WTC11 (cell line): ENCODE measurements around the gene PYM1. TPM values are rescaled to one million over a fixed set of nuclear protein-coding genes. Genes with fewer than 3 reads are reported as not detected.
A peak's percentile ranks its signal among the peaks of the same experiment; 100 is the strongest.

Experiments used
- ATAC-seq: fragments of 200-7000 bp; cut with Tn5 transposase; 2 replicates; pipeline ENCODE4 v1.10.0; 2021; ENCODE audit warnings: mild to moderate bottlenecking, moderate library complexity
- CTCF ChIA-PET: fragments of 300-600 bp; sonication (Branson Sonifier 250); formaldehyde crosslinking; loops from one replicate; lab custom pipeline; 2021; ENCODE audit warnings: antibody characterized with exemption; lab: Charles Lee
- POLR2A ChIA-PET: fragments of 350-600 bp; sonication (Branson Sonifier 250); formaldehyde crosslinking; loops from one replicate; lab custom pipeline; 2021; ENCODE audit warnings: antibody characterized with exemption; lab: Charles Lee
- DNase-seq: peaks from one replicate; pipeline ENCODE4 v3.0.0; 2021; ENCODE audit warnings: low spot score
- H3K27ac Mint-ChIP-seq: 2 replicates; pipeline ENCODE4 v1.8.0; 2021; ENCODE audit warnings: mixed read lengths
- H3K27me3 Mint-ChIP-seq: 2 replicates; pipeline ENCODE4 v1.8.0; 2021; ENCODE audit warnings: low read depth, mild to moderate bottlenecking, moderate library complexity, mixed read lengths
- H3K36me3 Mint-ChIP-seq: 2 replicates; pipeline ENCODE4 v1.8.0; 2021; ENCODE audit warnings: mixed read lengths
- H3K4me1 Mint-ChIP-seq: 2 replicates; pipeline ENCODE4 v1.8.0; 2022; ENCODE audit warnings: mixed read lengths
- H3K4me3 Mint-ChIP-seq: 2 replicates; pipeline ENCODE4 v1.8.0; 2021; ENCODE audit warnings: mild to moderate bottlenecking, moderate library complexity, mixed read lengths
- H3K9me3 Mint-ChIP-seq: 2 replicates; pipeline ENCODE4 v1.8.0; 2021; ENCODE audit warnings: mixed read lengths
- AFF4 ChIP-seq: sonication (generic); formaldehyde crosslinking; IDR thresholded peaks from 2 replicates; pipeline ENCODE4 v1.8.1; 2023; ENCODE audit warnings: mild to moderate bottlenecking, missing genetic modification reagents, borderline replicate concordance
- ATF3 ChIP-seq: sonication (generic); formaldehyde crosslinking; conservative IDR thresholded peaks from 2 replicates; pipeline ENCODE4 v1.8.1; 2022; ENCODE audit warnings: mild to moderate bottlenecking, missing genetic modification reagents
- CREB1 ChIP-seq: sonication (generic); formaldehyde crosslinking; IDR thresholded peaks from 2 replicates; pipeline ENCODE4 v1.8.0; 2023; ENCODE audit warnings: mild to moderate bottlenecking, missing genetic modification reagents
- CREM ChIP-seq: sonication (generic); formaldehyde crosslinking; IDR thresholded peaks from 2 replicates; pipeline ENCODE4 v1.8.1; 2022; ENCODE audit warnings: mild to moderate bottlenecking, missing genetic modification reagents, moderate library complexity
- ELF4 ChIP-seq: sonication (generic); formaldehyde crosslinking; IDR thresholded peaks from 2 replicates; pipeline ENCODE4 v1.8.1; 2022; ENCODE audit warnings: low read depth, mild to moderate bottlenecking, moderate library complexity, missing genetic modification reagents
- FOXK1 ChIP-seq: sonication (generic); formaldehyde crosslinking; IDR thresholded peaks from 2 replicates; pipeline ENCODE4 v1.8.0; 2022; ENCODE audit warnings: mild to moderate bottlenecking, moderate library complexity, missing genetic modification reagents
- GRHL2 ChIP-seq: fragments of 250-450 bp; sonication (Bioruptor Pico); IDR thresholded peaks from 2 replicates; pipeline ENCODE4 v1.8.0; 2022; ENCODE audit warnings: mild to moderate bottlenecking, moderate library complexity; ENCODE audit not compliant: insufficient replicate concordance, severe bottlenecking
- HMGXB4 ChIP-seq: sonication (generic); formaldehyde crosslinking; IDR thresholded peaks from 2 replicates; pipeline ENCODE4 v1.8.1; 2023; ENCODE audit warnings: mild to moderate bottlenecking, moderate library complexity, missing genetic modification reagents
- JUN ChIP-seq: sonication (generic); formaldehyde crosslinking; IDR thresholded peaks from 2 replicates; pipeline ENCODE4 v1.8.0; 2023; ENCODE audit warnings: mild to moderate bottlenecking, missing genetic modification reagents
- OVOL2 ChIP-seq: fragments of 250-450 bp; sonication (Bioruptor Pico); IDR thresholded peaks from 2 replicates; pipeline ENCODE4 v1.9.0; 2021; ENCODE audit warnings: mild to moderate bottlenecking, borderline replicate concordance
- PRDM15 ChIP-seq: sonication (generic); formaldehyde crosslinking; IDR thresholded peaks from 2 replicates; pipeline ENCODE4 v1.8.0; 2022; ENCODE audit warnings: missing genetic modification reagents
- SOX15 ChIP-seq: fragments of 250-450 bp; sonication (Bioruptor Pico); IDR thresholded peaks from 2 replicates; pipeline ENCODE4 v1.9.0; 2021; ENCODE audit warnings: mild to moderate bottlenecking
- ZNF121 ChIP-seq: sonication (generic); formaldehyde crosslinking; IDR thresholded peaks from 2 replicates; pipeline ENCODE4 v1.8.0; 2023; ENCODE audit warnings: missing genetic modification reagents
- ZNF423 ChIP-seq: fragments of 250-450 bp; sonication (Bioruptor Pico); IDR thresholded peaks from 2 replicates; pipeline ENCODE4 v2.1.2; 2022; ENCODE audit warnings: mild to moderate bottlenecking, moderate library complexity
- total RNA-seq: library from RNA; stranded (reverse); gene quantifications from 3 replicates; pipeline ENCODE4 v1.2.3, GENCODE V29; 2021
- TF ChIP-seq, protein P1 (sequence below): fragments of 250-450 bp; sonication (Bioruptor Pico); IDR thresholded peaks from 2 replicates; pipeline ENCODE4 v1.9.0; 2021; ENCODE audit warnings: mild to moderate bottlenecking, borderline replicate concordance

Gene PYM1
- total RNA-seq, 1 experiment from 2014 or later, result 55.5 TPM

GRCh38 chr12:55932551-55932910 lies 4.8 kb upstream of the PYM1 start:
- ATAC-seq (no peak), DNase-seq (no peak)
- TF ChIP-seq ZNF423 (CRISPR knock-in tag) (no peak), OVOL2 (no peak), ZNF121 (CRISPR knock-in tag) (no peak), HMGXB4 (CRISPR knock-in tag) (no peak)
- POLR2A ChIA-PET, result interaction anchor here (1.5 kb wide), 1 partner anchor 41 kb away, joined by 4 read pairs; the partner anchor contains the start of gene RAB5B
- Mint-ChIP-seq H3K27ac (no peak overlapping the region), H3K4me3 (peak overlapping the region; percentile 85), H3K9me3 (no peaks in the 10 kb centered on the region), H3K4me1 (peaks cover 35% of the 10 kb centered on the region), H3K27me3 (peaks cover 59% of the 10 kb centered on the region), H3K36me3 (no peaks in the 10 kb centered on the region)
- CTCF ChIA-PET, result interaction anchor here (1.3 to 4.9 kb wide), 3 partner anchors 7 to 195 kb away, joined by 4 to 40 read pairs (median 30); no protein-coding TSS in a partner anchor

DNA sequence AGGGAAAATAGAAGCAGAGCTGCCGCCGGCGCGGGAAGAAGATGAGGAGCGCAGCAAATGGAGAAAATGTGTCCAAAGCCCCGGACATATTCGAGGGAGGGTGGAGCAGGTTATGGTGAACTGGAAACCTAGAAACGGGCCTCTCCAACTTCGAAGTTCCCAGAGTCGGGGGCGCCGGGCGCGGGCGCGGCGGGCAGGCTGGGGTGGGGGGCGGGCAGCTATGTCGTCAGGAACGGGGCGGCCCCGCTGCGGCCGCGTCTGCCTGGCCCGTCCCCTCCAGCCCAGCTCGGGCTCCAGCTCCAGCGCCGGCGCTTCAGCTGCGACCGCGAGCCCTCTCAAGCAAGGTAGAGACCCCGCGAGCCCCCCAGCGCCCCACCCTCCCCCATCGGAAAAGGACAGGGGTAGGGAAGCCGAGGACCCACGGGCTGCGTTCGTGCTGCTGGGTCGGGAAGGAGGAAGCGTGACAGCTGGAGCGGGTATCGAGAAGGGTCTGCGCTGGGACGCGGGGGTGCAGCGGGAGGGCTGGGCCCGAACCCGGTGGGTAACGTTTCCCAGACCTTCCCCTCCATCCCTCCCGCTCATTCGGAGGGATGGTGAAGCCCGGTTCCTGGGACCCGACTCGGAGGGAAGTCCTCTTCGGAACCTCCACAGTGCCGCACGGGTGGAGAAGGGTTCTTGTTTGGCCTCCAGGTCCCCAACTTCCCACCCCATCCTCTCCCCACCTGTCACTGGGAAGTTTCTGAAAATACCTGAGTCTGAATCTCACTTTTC lies 4.3 kb upstream of the PYM1 start:
- peaks cover 58% of the 10 kb centered on the region for H3K27me3 Mint-ChIP-seq
- ChIA-PET CTCF (interaction anchor here (0.5 to 4.9 kb wide), 13 partner anchors 8 to 1336 kb away, joined by 3 to 40 read pairs (median 4); partner anchors contain the start of genes DNAJC14, ORMDL2, RAB5B and SARNP), POLR2A (interaction anchor here (1.1 to 1.5 kb wide), 3 partner anchors 42 to 102 kb away, joined by 3 to 5 read pairs (median 4); partner anchors contain the start of genes DNAJC14 and RAB5B)
- H3K9me3 Mint-ChIP-seq, result no peaks in the 10 kb centered on the region
- H3K27ac Mint-ChIP-seq, result peak overlapping the region; percentile 90
- H3K4me3 Mint-ChIP-seq, result peak overlapping the region; percentile 85
- ATAC-seq (peak; percentile 8), DNase-seq (peak; percentile 65)
- 0 out of 2 replicates have a peak, but pooled peaks have one; percentile 24 for TF ChIP-seq CREM
- TF ChIP-seq SOX15, result no peak
- peaks cover 35% of the 10 kb centered on the region for H3K4me1 Mint-ChIP-seq
- H3K36me3 Mint-ChIP-seq, result peaks cover 4% of the 10 kb centered on the region; the same call in 1 of the 2 replicates

- CTCF ChIA-PET, result interaction anchor here (0.5 to 4.9 kb wide), 14 partner anchors 8 to 1335 kb away, joined by 3 to 40 read pairs (median 4); partner anchors contain the start of genes DNAJC14, ORMDL2, RAB5B and SARNP
- TF ChIP-seq CREB1 (CRISPR knock-in tag), result no peak
- no peak for TF ChIP-seq JUN (CRISPR knock-in tag)
- TF ChIP-seq GRHL2, result no peak
- no peak for TF ChIP-seq PRDM15
- TF ChIP-seq ATF3 (CRISPR knock-in tag), result no peak
- TF ChIP-seq FOXK1 (CRISPR knock-in tag), result no peak
- TF ChIP-seq, protein P1, sequence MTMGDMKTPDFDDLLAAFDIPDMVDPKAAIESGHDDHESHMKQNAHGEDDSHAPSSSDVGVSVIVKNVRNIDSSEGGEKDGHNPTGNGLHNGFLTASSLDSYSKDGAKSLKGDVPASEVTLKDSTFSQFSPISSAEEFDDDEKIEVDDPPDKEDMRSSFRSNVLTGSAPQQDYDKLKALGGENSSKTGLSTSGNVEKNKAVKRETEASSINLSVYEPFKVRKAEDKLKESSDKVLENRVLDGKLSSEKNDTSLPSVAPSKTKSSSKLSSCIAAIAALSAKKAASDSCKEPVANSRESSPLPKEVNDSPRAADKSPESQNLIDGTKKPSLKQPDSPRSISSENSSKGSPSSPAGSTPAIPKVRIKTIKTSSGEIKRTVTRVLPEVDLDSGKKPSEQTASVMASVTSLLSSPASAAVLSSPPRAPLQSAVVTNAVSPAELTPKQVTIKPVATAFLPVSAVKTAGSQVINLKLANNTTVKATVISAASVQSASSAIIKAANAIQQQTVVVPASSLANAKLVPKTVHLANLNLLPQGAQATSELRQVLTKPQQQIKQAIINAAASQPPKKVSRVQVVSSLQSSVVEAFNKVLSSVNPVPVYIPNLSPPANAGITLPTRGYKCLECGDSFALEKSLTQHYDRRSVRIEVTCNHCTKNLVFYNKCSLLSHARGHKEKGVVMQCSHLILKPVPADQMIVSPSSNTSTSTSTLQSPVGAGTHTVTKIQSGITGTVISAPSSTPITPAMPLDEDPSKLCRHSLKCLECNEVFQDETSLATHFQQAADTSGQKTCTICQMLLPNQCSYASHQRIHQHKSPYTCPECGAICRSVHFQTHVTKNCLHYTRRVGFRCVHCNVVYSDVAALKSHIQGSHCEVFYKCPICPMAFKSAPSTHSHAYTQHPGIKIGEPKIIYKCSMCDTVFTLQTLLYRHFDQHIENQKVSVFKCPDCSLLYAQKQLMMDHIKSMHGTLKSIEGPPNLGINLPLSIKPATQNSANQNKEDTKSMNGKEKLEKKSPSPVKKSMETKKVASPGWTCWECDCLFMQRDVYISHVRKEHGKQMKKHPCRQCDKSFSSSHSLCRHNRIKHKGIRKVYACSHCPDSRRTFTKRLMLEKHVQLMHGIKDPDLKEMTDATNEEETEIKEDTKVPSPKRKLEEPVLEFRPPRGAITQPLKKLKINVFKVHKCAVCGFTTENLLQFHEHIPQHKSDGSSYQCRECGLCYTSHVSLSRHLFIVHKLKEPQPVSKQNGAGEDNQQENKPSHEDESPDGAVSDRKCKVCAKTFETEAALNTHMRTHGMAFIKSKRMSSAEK (CRISPR knock-in tag), result no peak
- no peak for TF ChIP-seq AFF4
- TF ChIP-seq ELF4 (CRISPR knock-in tag), result no peak
Measured at GRCh38 chr12:55931317-55931779, 3.7 kb upstream of the PYM1 start.

More at GRCh38 chr12:55931317-55931779, 3.7 kb upstream of the PYM1 start:
- peak overlapping the region; percentile 90 for H3K27ac Mint-ChIP-seq
- H3K4me1 Mint-ChIP-seq, result peaks cover 35% of the 10 kb centered on the region
- peak overlapping the region; percentile 85 for H3K4me3 Mint-ChIP-seq
- H3K27me3 Mint-ChIP-seq, result peaks cover 53% of the 10 kb centered on the region
- H3K9me3 Mint-ChIP-seq, result no peaks in the 10 kb centered on the region
- DNase-seq (no peak), ATAC-seq (no peak)
- POLR2A ChIA-PET, result interaction anchor here (1.1 to 1.5 kb wide), 3 partner anchors 42 to 102 kb away, joined by 3 to 5 read pairs (median 4); partner anchors contain the start of genes DNAJC14 and RAB5B
- peaks cover 4% of the 10 kb centered on the region; the same call in 1 of the 2 replicates for H3K36me3 Mint-ChIP-seq
